Adrenal gland (tissue), 5 donors: Measurements from ENCODE around the gene OLIG1.

Source experiments
- POLR2A ChIP-seq, 2 donors: fragments of 450-650 bp; IDR thresholded peaks; one replicate each; pipeline ENCODE4 v1.6.1; 2017; ENCODE audit warnings: antibody characterized with exemption in 2 of 2, mild to moderate bottlenecking in 2 of 2, moderate library complexity in 1 of 2
- TF ChIP-seq, protein P1 (sequence below), 6 experiments: fragments of 450-650 bp in 4 of 6; fragments of 200-600 bp in 2 of 6; sonication (generic) in 1 of 6; IDR thresholded peaks; 1 replicate in 5 of 6; 2 replicates in 1 of 6; pipeline versions ENCODE4 v1.5.1 to v1.8.0; 2016 to 2021; ENCODE audit warnings: antibody characterized with exemption in 6 of 6, mild to moderate bottlenecking in 2 of 6, moderate library complexity in 1 of 6
- donor health status: DM: no; HTN: no; CAD: no.

DNA sequence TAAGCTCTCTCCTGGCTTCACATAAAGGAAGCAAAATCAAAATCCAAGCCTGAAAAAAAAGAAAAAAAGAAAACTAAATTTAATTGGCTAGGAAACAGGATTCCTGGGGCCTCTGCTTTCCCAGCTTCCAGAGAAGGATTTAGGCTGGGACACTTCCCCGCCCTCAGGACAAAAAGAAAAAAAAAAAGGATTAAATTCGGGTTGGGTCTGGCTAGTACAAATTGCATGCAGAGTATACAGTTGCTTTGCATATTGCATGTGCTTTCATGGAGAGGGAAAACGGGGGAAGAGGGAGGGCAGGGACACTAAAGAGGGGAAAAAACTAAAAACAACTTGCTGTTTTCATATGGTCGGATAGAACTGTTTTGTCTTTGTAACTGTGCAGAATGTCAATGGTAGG lies 42.7 kb downstream of the OLIG1 start:
- TF ChIP-seq, protein P1, sequence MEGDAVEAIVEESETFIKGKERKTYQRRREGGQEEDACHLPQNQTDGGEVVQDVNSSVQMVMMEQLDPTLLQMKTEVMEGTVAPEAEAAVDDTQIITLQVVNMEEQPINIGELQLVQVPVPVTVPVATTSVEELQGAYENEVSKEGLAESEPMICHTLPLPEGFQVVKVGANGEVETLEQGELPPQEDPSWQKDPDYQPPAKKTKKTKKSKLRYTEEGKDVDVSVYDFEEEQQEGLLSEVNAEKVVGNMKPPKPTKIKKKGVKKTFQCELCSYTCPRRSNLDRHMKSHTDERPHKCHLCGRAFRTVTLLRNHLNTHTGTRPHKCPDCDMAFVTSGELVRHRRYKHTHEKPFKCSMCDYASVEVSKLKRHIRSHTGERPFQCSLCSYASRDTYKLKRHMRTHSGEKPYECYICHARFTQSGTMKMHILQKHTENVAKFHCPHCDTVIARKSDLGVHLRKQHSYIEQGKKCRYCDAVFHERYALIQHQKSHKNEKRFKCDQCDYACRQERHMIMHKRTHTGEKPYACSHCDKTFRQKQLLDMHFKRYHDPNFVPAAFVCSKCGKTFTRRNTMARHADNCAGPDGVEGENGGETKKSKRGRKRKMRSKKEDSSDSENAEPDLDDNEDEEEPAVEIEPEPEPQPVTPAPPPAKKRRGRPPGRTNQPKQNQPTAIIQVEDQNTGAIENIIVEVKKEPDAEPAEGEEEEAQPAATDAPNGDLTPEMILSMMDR (IDR thresholded peaks at IDR 0.05), result no peak
- TF ChIP-seq POLR2A (IDR thresholded peaks at IDR 0.05), result no peak
